OCI-LY7 (cell line): ENCODE results near the gene CAMSAP2. TPM values are rescaled to one million over a fixed set of nuclear protein-coding genes. Genes with fewer than 3 reads are reported as not detected.

Source experiments
- BruUV-seq: library from RNA; stranded (reverse); fragments of 400-500 nt; replicated peaks from 2 replicates; lab custom pipeline; 2021; lab: Mats Ljungman, UMichigan
- CTCF ChIA-PET: fragments of 300-600 bp; sonication (Branson Sonifier 250); formaldehyde crosslinking; loops from one replicate; lab custom pipeline; 2022; ENCODE audit warnings: antibody characterized with exemption; ENCODE audit not compliant: unreplicated experiment; lab: Charles Lee
- POLR2A ChIA-PET: fragments of 300-600 bp; sonication (Branson Sonifier 250); formaldehyde crosslinking; loops from one replicate; lab custom pipeline; 2022; ENCODE audit warnings: antibody characterized with exemption; lab: Charles Lee
- DNase-seq: peaks from one replicate; pipeline ENCODE4 v3.0.0-alpha.2; 2015; ENCODE audit warnings: low spot score
- H2AFZ ChIP-seq: fragments of 200-600 bp; sonication (generic), shearing (Covaris generic); 2 replicates; pipeline ENCODE4 v1.6.1; 2014; ENCODE audit warnings: mild to moderate bottlenecking, antibody characterized with exemption, low read length, moderate library complexity
- H3K27ac ChIP-seq: fragments of 200-600 bp; sonication (generic); 2 replicates; pipeline ENCODE4 v1.5.1; 2014; ENCODE audit warnings: mixed run types, low read depth, mild to moderate bottlenecking, moderate library complexity, low read length, inconsistent platforms; ENCODE audit not compliant: poor library complexity, severe bottlenecking
- H3K36me3 ChIP-seq: fragments of 200-600 bp; sonication (generic); 2 replicates; pipeline ENCODE4 v1.6.1; 2014; ENCODE audit warnings: mild to moderate bottlenecking, antibody characterized with exemption, low read length, moderate library complexity, mixed read lengths; ENCODE audit not compliant: insufficient read depth
- H3K4me1 ChIP-seq: fragments of 200-600 bp; sonication (generic); 2 replicates; pipeline ENCODE4 v1.5.1; 2014; ENCODE audit warnings: mild to moderate bottlenecking, low read length; ENCODE audit not compliant: insufficient read depth, poor library complexity, severe bottlenecking
- H3K4me2 ChIP-seq: fragments of 200-600 bp; sonication (generic); 2 replicates; pipeline ENCODE4 v1.6.1; 2014; ENCODE audit warnings: mild to moderate bottlenecking, low read length
- H3K4me3 ChIP-seq: fragments of 200-600 bp; sonication (generic); 2 replicates; pipeline ENCODE4 v1.5.1; 2014; ENCODE audit warnings: mild to moderate bottlenecking, low read depth, low read length; ENCODE audit not compliant: poor library complexity, severe bottlenecking
- H3K79me2 ChIP-seq: fragments of 200-600 bp; sonication (generic); 2 replicates; pipeline ENCODE4 v1.6.1; 2016; ENCODE audit warnings: low read depth, mild to moderate bottlenecking, low read length, moderate library complexity, mixed read lengths; ENCODE audit not compliant: insufficient read depth
- H3K9me2 ChIP-seq: fragments of 200-600 bp; sonication (generic); 2 replicates; pipeline ENCODE4 v1.6.1; 2016; ENCODE audit warnings: mild to moderate bottlenecking, low read length, mixed read lengths; ENCODE audit not compliant: insufficient read depth
- H3K9me3 ChIP-seq: fragments of 200-600 bp; sonication (generic); 2 replicates; pipeline ENCODE4 v1.6.1; 2014; ENCODE audit warnings: mild to moderate bottlenecking, mixed run types, low read length, mixed read lengths
- H4K20me1 ChIP-seq: fragments of 200-600 bp; sonication (generic); 2 replicates; pipeline ENCODE4 v1.6.1; 2014; ENCODE audit warnings: mild to moderate bottlenecking, antibody characterized with exemption, low read length, moderate library complexity, mixed read lengths; ENCODE audit not compliant: insufficient read depth
- EZH2phosphoT487 ChIP-seq: fragments of 200-600 bp; sonication (generic); IDR thresholded peaks from 2 replicates; pipeline ENCODE4 v1.6.1; 2018; ENCODE audit warnings: low read depth, borderline replicate concordance, mild to moderate bottlenecking, mixed run types, antibody characterized with exemption, low read length, moderate library complexity, mixed read lengths
- intact Hi-C: fragments of 100-400 bp; cut with micrococcal nuclease; formaldehyde crosslinking; loops from one replicate; pipeline ENCODE4 v1.10.0; 2022; ENCODE audit not compliant: unreplicated experiment
- total RNA-seq, 2 experiments: library from RNA; depleted of rRNA in 1 of 2; stranded (reverse); fragments of >200 nt in 1 of 2; shearing (Covaris generic) in 1 of 2; gene quantifications; 2 replicates each; pipeline ENCODE4 v1.2.3, GENCODE V29; 2014 to 2022
- TF ChIP-seq, protein P1 (sequence below): fragments of 200-600 bp; sonication (generic); conservative IDR thresholded peaks from 2 replicates; pipeline ENCODE4 v1.5.1; 2014; ENCODE audit warnings: mild to moderate bottlenecking, antibody characterized with exemption, low read length, moderate library complexity, mixed read lengths

CAMSAP2 gene
- total RNA-seq, 2 experiments from 2014 or later: 9.2 to 14.9 TPM

DNA sequence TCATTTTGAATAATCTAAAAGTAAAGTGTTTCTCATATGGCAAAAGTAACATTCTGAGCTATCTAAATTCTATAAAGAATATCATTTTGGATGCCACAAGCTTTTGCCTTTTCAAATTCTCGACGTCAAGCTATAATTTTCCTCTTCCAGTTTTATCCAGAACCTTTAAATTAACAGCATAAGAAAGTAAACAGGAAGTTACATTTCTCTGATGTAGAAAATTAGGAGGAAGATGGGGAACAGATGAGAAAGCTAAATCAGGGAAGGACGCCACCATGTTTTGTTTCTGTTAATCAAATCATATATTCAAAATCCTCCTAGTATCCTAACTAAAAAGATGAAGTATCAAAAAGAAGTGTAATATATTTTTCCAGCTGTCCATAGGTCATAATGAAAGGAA, 8.8 kb upstream of the CAMSAP2 start:
- Histone ChIP-seq H2AFZ (peak overlapping the region; percentile 93), H3K4me1 (peaks cover 5% of the 10 kb centered on the region), H4K20me1 (no peaks in the 10 kb centered on the region), H3K4me2 (peak overlapping the region; percentile 21; the same call in 1 of the 2 replicates), H3K9me3 (no peaks in the 10 kb centered on the region), H3K36me3 (no peaks in the 10 kb centered on the region), H3K4me3 (no peak overlapping the region), H3K27ac (no peak overlapping the region), H3K9me2 (no peaks in the 10 kb centered on the region), H3K79me2 (no peaks in the 10 kb centered on the region)
- no TSS peak for BruUV-seq
- POLR2A ChIA-PET: interaction anchor here (0.6 to 3.0 kb wide), 9 partner anchors 8 to 138 kb away, joined by 3 to 19 read pairs (median 3); partner anchors contain the start of genes CAMSAP2 and DDX59
- CTCF ChIA-PET: no interaction called here
- no peak for DNase-seq
- TF ChIP-seq EZH2phosphoT487: no peak
- TF ChIP-seq, protein P1, sequence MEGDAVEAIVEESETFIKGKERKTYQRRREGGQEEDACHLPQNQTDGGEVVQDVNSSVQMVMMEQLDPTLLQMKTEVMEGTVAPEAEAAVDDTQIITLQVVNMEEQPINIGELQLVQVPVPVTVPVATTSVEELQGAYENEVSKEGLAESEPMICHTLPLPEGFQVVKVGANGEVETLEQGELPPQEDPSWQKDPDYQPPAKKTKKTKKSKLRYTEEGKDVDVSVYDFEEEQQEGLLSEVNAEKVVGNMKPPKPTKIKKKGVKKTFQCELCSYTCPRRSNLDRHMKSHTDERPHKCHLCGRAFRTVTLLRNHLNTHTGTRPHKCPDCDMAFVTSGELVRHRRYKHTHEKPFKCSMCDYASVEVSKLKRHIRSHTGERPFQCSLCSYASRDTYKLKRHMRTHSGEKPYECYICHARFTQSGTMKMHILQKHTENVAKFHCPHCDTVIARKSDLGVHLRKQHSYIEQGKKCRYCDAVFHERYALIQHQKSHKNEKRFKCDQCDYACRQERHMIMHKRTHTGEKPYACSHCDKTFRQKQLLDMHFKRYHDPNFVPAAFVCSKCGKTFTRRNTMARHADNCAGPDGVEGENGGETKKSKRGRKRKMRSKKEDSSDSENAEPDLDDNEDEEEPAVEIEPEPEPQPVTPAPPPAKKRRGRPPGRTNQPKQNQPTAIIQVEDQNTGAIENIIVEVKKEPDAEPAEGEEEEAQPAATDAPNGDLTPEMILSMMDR: no peak
- intact Hi-C loops: no loop called here

DNA sequence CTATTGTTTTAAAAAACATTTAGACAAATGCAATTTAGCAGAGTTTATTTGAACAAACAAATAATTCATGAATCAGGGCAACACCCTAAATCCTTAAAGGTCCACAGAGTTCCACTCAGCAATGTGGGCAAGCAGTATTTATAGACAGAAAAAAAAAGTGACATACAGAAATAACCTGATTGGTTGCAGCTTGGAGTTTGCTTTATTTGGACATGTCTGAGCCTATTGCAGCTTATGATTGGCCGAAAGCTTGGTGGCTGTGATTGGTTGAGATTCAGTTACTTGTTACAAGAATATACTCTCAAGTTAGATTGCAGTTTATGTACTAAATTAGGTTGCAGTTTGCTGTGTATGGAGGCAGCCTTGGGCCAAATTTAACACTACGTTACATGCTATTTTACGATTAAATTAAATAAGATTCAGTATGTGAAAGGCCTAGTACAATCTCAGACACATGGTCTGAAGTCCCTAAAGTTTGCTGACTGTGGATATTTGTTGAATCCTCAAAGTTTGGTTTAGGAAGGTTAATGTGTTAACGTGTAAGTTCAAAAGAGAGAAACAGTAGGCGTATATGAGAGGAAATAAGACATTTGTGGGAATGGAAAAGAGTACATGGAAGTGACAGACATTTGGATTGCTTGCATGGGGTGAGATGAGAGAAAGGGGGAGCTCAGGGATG, 6.9 kb upstream of the CAMSAP2 start:
- peak overlapping the region; percentile 7; the same call in 1 of the 2 replicates for H2AFZ ChIP-seq
- intact Hi-C loops: no loop called here
- no peak for TF ChIP-seq EZH2phosphoT487
- TF ChIP-seq, protein P1: no peak
- no peak overlapping the region for H3K4me3 ChIP-seq
- no peak for DNase-seq
- no peaks in the 10 kb centered on the region for H3K9me3 ChIP-seq
- H3K4me1 ChIP-seq: peaks cover 5% of the 10 kb centered on the region
- H3K9me2 ChIP-seq: no peaks in the 10 kb centered on the region
- no peak overlapping the region for H3K4me2 ChIP-seq
- H3K79me2 ChIP-seq: no peaks in the 10 kb centered on the region
- no peak overlapping the region for H3K27ac ChIP-seq
- no peaks in the 10 kb centered on the region for H3K36me3 ChIP-seq
- BruUV-seq: no TSS peak
- ChIA-PET POLR2A (interaction anchor here (0.6 to 3.0 kb wide), 6 partner anchors 26 to 79 kb away, joined by 3 to 12 read pairs (median 4); partner anchors contain the start of gene DDX59), CTCF (no interaction called here)
- no peaks in the 10 kb centered on the region for H4K20me1 ChIP-seq

DNA sequence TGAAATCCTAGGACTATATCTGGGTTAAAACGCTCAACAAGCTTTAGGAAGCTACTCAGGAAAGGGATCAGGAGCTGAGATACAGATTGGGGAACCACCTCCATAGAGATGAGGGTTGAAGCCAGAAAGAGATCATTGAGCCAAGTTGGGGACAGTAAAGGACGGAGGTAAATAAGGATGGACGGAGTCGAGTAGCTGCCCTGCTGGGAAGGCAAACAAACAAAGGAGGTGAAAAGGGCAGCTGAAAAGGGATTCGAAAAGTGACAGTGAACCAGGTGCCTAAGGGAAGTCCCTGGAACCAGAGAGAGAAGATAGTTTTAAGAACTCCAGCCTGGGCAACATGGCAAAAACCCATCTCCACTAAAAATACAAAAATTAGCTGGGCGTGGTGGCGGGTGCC, 6.3 kb upstream of the CAMSAP2 start:
- TF ChIP-seq, protein P1: no peak
- TF ChIP-seq EZH2phosphoT487: no peak
- DNase-seq: no peak
- CTCF ChIA-PET: no interaction called here
- Histone ChIP-seq H3K9me3 (no peaks in the 10 kb centered on the region), H3K4me2 (no peak overlapping the region), H3K9me2 (no peaks in the 10 kb centered on the region), H3K36me3 (no peaks in the 10 kb centered on the region), H3K4me1 (peaks cover 5% of the 10 kb centered on the region), H4K20me1 (no peaks in the 10 kb centered on the region), H3K27ac (no peak overlapping the region), H2AFZ (no peak overlapping the region; the same call in 1 of the 2 replicates), H3K4me3 (no peak overlapping the region), H3K79me2 (no peaks in the 10 kb centered on the region)
- intact Hi-C loops: no loop called here
- POLR2A ChIA-PET: interaction anchor here (0.6 to 1.6 kb wide), 5 partner anchors 15 to 64 kb away, joined by 3 to 7 read pairs (median 4); no protein-coding TSS in a partner anchor
- no TSS peak for BruUV-seq
